Omental fat pad (tissue), 4 donors: ENCODE measurements around the gene ESF1. TPM values are rescaled to one million over a fixed set of nuclear protein-coding genes. Genes with fewer than 3 reads are reported as not detected.
"Not testable (repeated sequence)": the region's sequence is repeated elsewhere in the genome, so short reads cannot be mapped to it uniquely, and the experiment has no call there.

Experiments used
- ATAC-seq: fragments of 150-250 bp; one replicate; pipeline ENCODE4 v1.9.1; 2016; ENCODE audit warnings: mild to moderate bottlenecking, moderate library complexity; ENCODE audit not compliant: low FRiP score
- DNase-seq: peaks from one replicate; pipeline ENCODE4 v3.0.0-alpha.2; 2019; ENCODE audit warnings: low spot score
- total RNA-seq, 4 donors: library from RNA; depleted of rRNA; stranded (reverse); fragments of >200 nt; gene quantifications; one replicate each; pipeline ENCODE4 v1.1.0, GENCODE V29; 2016
- TF ChIP-seq, protein P1 (sequence below), 3 donors: fragments of 450-650 bp; IDR thresholded peaks; one replicate each; pipeline ENCODE4 v1.5.1; 2016 to 2017; ENCODE audit warnings: antibody characterized with exemption in 3 of 3, mild to moderate bottlenecking in 3 of 3, moderate library complexity in 2 of 3

The ESF1 gene
- total RNA-seq, 4 donors from 2014 or later = 11.2 to 25.1 (median 15.2) TPM

DNA sequence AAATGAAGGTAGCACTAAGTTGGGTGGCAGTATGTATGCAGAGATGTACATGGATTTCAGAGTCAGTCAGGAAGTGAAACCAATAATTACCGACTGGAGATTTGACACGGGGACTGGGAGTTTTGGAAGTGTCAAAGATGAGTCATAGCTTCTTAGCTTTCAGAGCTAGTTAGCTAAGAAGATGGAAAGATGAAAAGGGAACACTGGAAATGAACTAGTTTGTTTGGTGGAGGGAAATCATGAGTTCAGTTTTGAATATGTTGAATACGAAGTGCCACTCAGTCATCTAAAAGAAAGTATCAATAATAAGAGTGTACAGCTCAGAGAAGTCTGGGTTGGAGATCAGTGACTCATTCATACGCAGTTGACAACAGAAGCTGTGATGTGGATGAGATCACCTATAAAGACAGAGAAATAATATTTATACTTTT lies 7.5 kb downstream of the ESF1 start:
- TF ChIP-seq, protein P1, sequence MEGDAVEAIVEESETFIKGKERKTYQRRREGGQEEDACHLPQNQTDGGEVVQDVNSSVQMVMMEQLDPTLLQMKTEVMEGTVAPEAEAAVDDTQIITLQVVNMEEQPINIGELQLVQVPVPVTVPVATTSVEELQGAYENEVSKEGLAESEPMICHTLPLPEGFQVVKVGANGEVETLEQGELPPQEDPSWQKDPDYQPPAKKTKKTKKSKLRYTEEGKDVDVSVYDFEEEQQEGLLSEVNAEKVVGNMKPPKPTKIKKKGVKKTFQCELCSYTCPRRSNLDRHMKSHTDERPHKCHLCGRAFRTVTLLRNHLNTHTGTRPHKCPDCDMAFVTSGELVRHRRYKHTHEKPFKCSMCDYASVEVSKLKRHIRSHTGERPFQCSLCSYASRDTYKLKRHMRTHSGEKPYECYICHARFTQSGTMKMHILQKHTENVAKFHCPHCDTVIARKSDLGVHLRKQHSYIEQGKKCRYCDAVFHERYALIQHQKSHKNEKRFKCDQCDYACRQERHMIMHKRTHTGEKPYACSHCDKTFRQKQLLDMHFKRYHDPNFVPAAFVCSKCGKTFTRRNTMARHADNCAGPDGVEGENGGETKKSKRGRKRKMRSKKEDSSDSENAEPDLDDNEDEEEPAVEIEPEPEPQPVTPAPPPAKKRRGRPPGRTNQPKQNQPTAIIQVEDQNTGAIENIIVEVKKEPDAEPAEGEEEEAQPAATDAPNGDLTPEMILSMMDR (IDR thresholded peaks at IDR 0.05) = no peak
- DNase-seq (no peak), ATAC-seq (no peak)

DNA sequence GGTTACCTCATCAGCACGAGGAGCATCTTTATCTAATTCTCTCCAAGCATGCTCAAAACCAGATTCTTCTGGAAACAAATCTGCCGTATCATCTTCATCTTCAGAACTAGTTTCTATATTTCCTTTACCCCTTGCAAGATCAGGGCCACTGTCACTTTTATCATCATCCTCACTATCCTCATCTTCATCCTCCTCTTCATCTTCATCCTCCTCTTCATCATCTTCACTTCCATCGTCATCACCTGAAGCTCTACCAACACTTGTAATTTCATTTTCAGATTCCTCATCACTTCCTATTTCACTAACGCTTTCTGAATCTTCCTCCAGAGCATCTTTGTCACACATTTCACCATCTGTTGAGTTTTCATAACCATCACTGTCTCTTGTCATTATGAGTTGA lies 8.9 kb downstream of the ESF1 start:
- ATAC-seq (no peak), DNase-seq (no peak)
- TF ChIP-seq, protein P1 (IDR thresholded peaks at IDR 0.05) = no peak

DNA sequence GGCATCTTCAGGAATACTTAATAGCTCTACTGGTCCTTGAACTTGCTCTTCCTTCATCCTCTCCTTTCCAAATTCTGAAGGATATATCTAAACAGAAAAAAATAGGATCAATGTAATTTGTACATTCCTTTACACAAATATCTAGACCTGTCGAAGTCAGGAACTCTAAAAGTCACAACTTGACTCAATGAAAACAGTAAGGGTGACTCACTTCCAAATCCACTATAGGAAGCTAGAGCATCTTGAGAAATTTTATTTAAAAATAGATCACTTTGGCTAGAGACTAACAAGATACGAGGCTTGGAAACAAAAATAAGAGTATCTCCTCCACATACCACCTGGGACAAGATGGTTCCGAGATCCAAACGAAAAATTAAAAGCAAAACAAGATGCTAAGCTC lies 12.2 kb downstream of the ESF1 start:
- no peak for ATAC-seq
- TF ChIP-seq, protein P1 (IDR thresholded peaks at IDR 0.05) = no peak
- DNase-seq = no peak

DNA sequence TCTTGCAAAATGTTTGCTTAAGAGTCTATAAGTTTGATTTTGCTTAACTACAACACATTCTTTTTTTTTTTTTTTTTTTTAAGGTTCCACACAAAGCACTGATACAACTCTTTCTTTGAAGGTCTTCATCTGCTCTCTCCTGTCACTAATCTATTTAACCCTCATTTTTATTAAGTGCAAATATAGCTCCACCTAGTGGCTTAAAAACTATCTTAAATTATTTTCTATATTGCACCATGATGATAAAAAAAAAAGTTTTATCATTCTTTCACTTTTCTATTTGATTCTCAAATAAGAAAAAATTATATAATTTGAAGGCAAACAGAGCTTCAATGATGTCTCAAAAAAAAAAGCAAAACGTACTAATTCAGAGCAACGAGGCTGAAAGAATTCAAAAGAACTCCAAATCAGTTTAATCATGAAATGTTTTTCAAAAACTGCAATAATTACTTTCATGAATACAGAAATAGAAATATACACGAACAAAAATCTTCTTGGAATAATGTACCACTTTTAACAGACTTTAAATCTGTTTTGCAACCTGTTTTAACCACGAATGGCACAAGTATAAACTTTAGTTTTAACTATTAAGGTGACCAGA lies 12.8 kb downstream of the ESF1 start:
- no peak for ATAC-seq
- no peak for DNase-seq
- TF ChIP-seq, protein P1 (IDR thresholded peaks at IDR 0.05) = no peak

DNA sequence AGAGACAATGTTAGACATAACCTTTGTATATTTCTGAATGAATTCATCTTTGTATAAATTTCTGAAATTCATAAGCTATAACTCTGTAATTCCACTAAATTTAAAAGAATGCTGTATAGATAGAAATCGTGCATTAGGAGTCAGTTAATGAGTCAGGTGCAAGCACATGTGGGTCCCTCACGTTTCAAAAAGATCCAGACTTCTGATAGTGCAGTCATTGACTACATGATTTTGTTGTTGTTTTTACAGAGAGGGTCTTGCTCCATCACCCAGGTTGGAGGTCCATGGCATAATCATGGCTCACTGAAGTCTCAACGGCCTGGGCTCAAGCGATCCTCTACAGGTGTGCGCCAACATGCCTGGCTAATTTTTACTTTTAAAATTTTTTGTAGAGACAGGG lies 14.6 kb downstream of the ESF1 start:
- DNase-seq (no peak), ATAC-seq (no peak)
- TF ChIP-seq, protein P1 (IDR thresholded peaks at IDR 0.05) = no peak

DNA sequence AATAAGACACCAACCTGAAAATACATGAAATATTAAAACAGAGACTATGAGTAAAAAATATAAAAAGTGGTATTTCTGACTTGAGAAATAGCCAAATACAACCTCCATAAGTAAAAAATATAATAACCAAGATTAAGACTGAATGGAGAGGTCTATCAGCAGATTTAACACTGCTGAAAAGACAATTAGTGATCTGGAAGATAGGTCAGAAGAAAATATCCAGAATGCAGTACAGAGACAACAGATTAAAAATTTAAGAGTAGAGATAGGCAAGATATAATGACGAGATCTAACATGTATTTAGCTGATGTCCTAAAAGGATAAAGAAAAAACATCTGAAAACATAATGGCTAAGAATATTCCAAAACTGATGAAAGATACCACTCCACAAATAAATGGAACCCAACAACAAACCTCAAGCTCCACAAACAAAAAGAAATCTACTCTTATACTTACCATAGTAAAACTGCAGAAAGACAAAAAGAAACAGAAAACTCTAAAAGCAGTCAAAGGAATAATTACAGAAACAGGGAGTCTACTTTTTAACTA lies 18.8 kb downstream of the ESF1 start:
- DNase-seq (no peak), ATAC-seq (no peak)
- TF ChIP-seq, protein P1 (IDR thresholded peaks at IDR 0.05) = no peak

DNA sequence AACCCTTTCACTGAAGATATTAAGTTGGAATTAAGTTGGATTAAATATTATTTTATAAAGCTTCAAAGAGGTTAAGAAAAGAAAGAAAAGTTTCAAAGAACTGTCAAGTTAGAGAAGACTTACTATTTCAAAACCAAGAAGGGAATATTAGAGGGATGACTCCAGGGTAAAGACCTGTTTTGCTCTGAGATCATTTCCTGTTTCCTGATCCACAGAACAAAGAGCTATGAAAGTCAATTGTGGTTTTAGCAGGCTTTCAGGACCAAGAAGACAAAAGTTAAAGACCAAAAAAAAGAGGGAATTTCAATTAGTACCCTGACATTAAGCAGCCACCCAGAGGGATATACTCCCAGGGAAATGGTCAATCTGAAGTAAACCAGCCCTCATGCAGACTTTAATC lies 19.4 kb downstream of the ESF1 start:
- DNase-seq (no peak), ATAC-seq (no peak)
- TF ChIP-seq, protein P1 (IDR thresholded peaks at IDR 0.05) = no peak

DNA sequence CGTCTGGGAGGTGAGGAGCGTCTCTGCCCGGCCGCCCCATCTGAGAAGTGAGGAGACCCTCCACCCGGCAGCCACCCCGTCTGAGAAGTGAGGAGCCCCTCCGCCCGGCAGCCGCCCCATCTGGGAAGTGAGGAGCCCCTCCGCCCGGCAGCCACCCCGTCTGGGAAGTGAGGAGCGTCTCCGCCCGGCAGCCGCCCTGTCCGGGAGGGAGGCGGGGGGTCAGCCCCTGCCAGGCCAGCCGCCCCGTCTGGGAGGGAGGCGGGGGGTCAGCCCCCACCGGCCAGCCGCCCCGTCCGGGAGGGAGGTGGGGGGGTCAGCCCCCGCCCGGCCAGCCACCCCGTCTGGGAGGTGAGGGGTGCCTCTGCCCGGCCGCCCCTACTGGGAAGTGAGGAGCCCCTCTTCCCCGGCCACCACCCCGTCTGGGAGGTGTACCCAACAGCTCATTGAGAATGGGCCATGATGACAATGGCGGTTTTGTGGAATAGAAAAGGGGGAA lies 24.2 kb downstream of the ESF1 start:
- DNase-seq, ATAC-seq: not testable (repeated sequence)
